A549 (cell line): ENCODE measurements around the gene SYNE2. TPM values are rescaled to one million over a fixed set of nuclear protein-coding genes. Genes with fewer than 3 reads are reported as not detected.

ENCODE experiments used
- ATAC-seq, 2 experiments: fragments of 200-7000 bp in 1 of 2; fragments of >200 bp in 1 of 2; cut with Nextera tagmentation in 1 of 2; cut with Tn5 transposase in 1 of 2; 3 replicates each; pipeline versions ENCODE4 v1.8.0 to v1.9.1; 2018 to 2020; ENCODE audit warnings: mild to moderate bottlenecking in 1 of 2, moderate library complexity in 1 of 2
- CTCF ChIA-PET: fragments of 300-600 bp; sonication (Branson Sonifier 250); formaldehyde crosslinking; extraction: SDS; loops from one replicate; lab custom pipeline; 2021; ENCODE audit warnings: antibody characterized with exemption, inconsistent platforms; lab: Yijun Ruan, JAX
- POLR2A ChIA-PET: fragments of 350-600 bp; formaldehyde crosslinking; extraction: SDS; loops from one replicate; lab custom pipeline; 2021; ENCODE audit warnings: antibody characterized with exemption, inconsistent platforms; lab: Yijun Ruan, JAX
- DNase-seq, 2 experiments: peaks; one replicate each; pipeline versions ENCODE4 v3.0.0 to v3.0.0-alpha.2; 2011 to 2016; ENCODE audit warnings: low read depth in 1 of 2, low spot score in 1 of 2
- FAIRE-seq: peaks from 2 replicates; lab custom pipeline; 2011; peaks lifted over from hg19 to GRCh38; lab: Jason Lieb, UNC
- H3K27ac ChIP-seq, 2 experiments: fragments of >200 bp; sonication (Bioruptor Twin); formaldehyde crosslinking; 3 replicates each; pipeline ENCODE4 v1.5.1; 2016 to 2017
- H3K4me1 ChIP-seq: fragments of >200 bp; sonication (Bioruptor Twin); formaldehyde crosslinking; 3 replicates; pipeline ENCODE4 v1.6.1; 2016
- H3K4me2 ChIP-seq: fragments of >200 bp; sonication (Bioruptor Twin); formaldehyde crosslinking; 3 replicates; pipeline ENCODE4 v1.6.1; 2016
- H3K4me3 ChIP-seq: fragments of >200 bp; sonication (Bioruptor Twin); formaldehyde crosslinking; 3 replicates; pipeline ENCODE4 v1.5.1; 2016
- H3K9me3 ChIP-seq: fragments of >200 bp; sonication (Bioruptor Twin); formaldehyde crosslinking; 3 replicates; pipeline ENCODE4 v1.6.1; 2016
- CEBPB ChIP-seq, 2 experiments: fragments of >200 bp in 1 of 2; sonication (Bioruptor Twin) in 1 of 2; formaldehyde crosslinking in 1 of 2; IDR thresholded peaks; 2 replicates each; pipeline ENCODE4 v1.6.1; 2012 to 2016
- EHF ChIP-seq: fragments of 250-450 bp; sonication (Bioruptor Pico); IDR thresholded peaks from 2 replicates; pipeline ENCODE4 v1.5.0; 2020; ENCODE audit warnings: mild to moderate bottlenecking
- EP300 ChIP-seq, 2 experiments: fragments of >200 bp; sonication (Bioruptor Twin); formaldehyde crosslinking; IDR thresholded peaks; 2 replicates in 1 of 2; 3 replicates in 1 of 2; pipeline ENCODE4 v1.6.1; 2016 to 2017
- FOSL2 ChIP-seq, 2 experiments: fragments of 450-650 bp in 1 of 2; fragments of >200 bp in 1 of 2; sonication (Bioruptor Twin) in 1 of 2; formaldehyde crosslinking; IDR thresholded peaks; 2 replicates each; pipeline versions ENCODE4 v1.5.0 to v1.6.1; 2016 to 2020; ENCODE audit warnings: mild to moderate bottlenecking in 1 of 2, moderate library complexity in 1 of 2
- FOXS1 ChIP-seq: fragments of 250-450 bp; sonication (Bioruptor Pico); IDR thresholded peaks from 2 replicates; pipeline ENCODE4 v1.5.0; 2020; ENCODE audit warnings: mild to moderate bottlenecking, moderate library complexity
- GATA3 ChIP-seq: IDR thresholded peaks from 2 replicates; pipeline ENCODE4 v1.6.1; 2012; ENCODE audit warnings: borderline replicate concordance
- HDAC2 ChIP-seq: fragments of 200-600 bp; sonication (generic); IDR thresholded peaks from 2 replicates; pipeline ENCODE4 v1.6.1; 2016
- HOXA7 ChIP-seq: fragments of 250-450 bp; sonication (Bioruptor Pico); IDR thresholded peaks from 2 replicates; pipeline ENCODE4 v1.5.0; 2020; ENCODE audit warnings: mild to moderate bottlenecking, moderate library complexity
- HOXB13 ChIP-seq: fragments of 250-450 bp; sonication (Bioruptor Pico); IDR thresholded peaks from 2 replicates; pipeline ENCODE4 v1.5.0; 2020; ENCODE audit warnings: low read depth, mild to moderate bottlenecking, moderate library complexity
- JUN ChIP-seq, 2 experiments: fragments of >200 bp; sonication (Bioruptor Twin); formaldehyde crosslinking; IDR thresholded peaks; 2 replicates in 1 of 2; 3 replicates in 1 of 2; pipeline ENCODE4 v1.6.1; 2016 to 2017
- JUNB ChIP-seq: fragments of >200 bp; sonication (Bioruptor Twin); formaldehyde crosslinking; IDR thresholded peaks from 2 replicates; pipeline ENCODE4 v1.6.1; 2016
- MYC ChIP-seq: IDR thresholded peaks from 2 replicates; pipeline ENCODE4 v1.6.1; 2012; ENCODE audit warnings: mild to moderate bottlenecking, inconsistent platforms, low read length, improper control_type of control experiment, borderline replicate concordance
- NFE2L2 ChIP-seq: fragments of 150-350 bp; conservative IDR thresholded peaks from 2 replicates; pipeline ENCODE4 v1.6.1; 2014; ENCODE audit warnings: low read length
- NPAS2 ChIP-seq: fragments of 250-450 bp; sonication (Bioruptor Pico); IDR thresholded peaks from 2 replicates; pipeline ENCODE4 v1.8.0; 2022; ENCODE audit warnings: mild to moderate bottlenecking, moderate library complexity, borderline replicate concordance
- POLR2AphosphoS2 ChIP-seq: conservative IDR thresholded peaks from 2 replicates; pipeline ENCODE4 v1.6.1; 2012; ENCODE audit warnings: low read length, improper control_type of control experiment, inconsistent platforms
- RAD21 ChIP-seq, 2 experiments: fragments of >200 bp in 1 of 2; sonication (Bioruptor Twin) in 1 of 2; formaldehyde crosslinking in 1 of 2; IDR thresholded peaks in 1 of 2; conservative IDR thresholded peaks in 1 of 2; 2 replicates in 1 of 2; 3 replicates in 1 of 2; pipeline ENCODE4 v1.6.1; 2012 to 2018; ENCODE audit warnings: inconsistent platforms in 1 of 2
- RCOR1 ChIP-seq: fragments of 150-350 bp; IDR thresholded peaks from 2 replicates; pipeline ENCODE4 v1.6.1; 2014; ENCODE audit warnings: antibody characterized with exemption, low read length, low read depth
- RNF2 ChIP-seq: fragments of 200-600 bp; sonication (generic); IDR thresholded peaks from 2 replicates; pipeline ENCODE4 v1.6.1; 2016; ENCODE audit warnings: low read depth, mild to moderate bottlenecking, antibody characterized with exemption, moderate library complexity, borderline replicate concordance
- SMC3 ChIP-seq: fragments of >200 bp; sonication (Bioruptor Twin); formaldehyde crosslinking; IDR thresholded peaks from 3 replicates; pipeline ENCODE4 v1.6.1; 2018; ENCODE audit warnings: inconsistent platforms
- TFCP2L1 ChIP-seq: fragments of 250-450 bp; sonication (Bioruptor Pico); IDR thresholded peaks from 2 replicates; pipeline ENCODE4 v1.5.0; 2021; ENCODE audit warnings: mild to moderate bottlenecking
- ZFP36 ChIP-seq: fragments of 450-650 bp; IDR thresholded peaks from 2 replicates; pipeline ENCODE4 v1.6.1; 2014; ENCODE audit warnings: borderline replicate concordance; ENCODE audit not compliant: partially characterized antibody
- ZNF302 ChIP-seq: fragments of 250-450 bp; sonication (Bioruptor Pico); IDR thresholded peaks from 2 replicates; pipeline ENCODE4 v1.9.0; 2021; ENCODE audit warnings: inconsistent platforms, mild to moderate bottlenecking, moderate library complexity
- ZSCAN20 ChIP-seq: fragments of 250-450 bp; sonication (Bioruptor Pico); IDR thresholded peaks from 2 replicates; pipeline ENCODE4 v1.8.0; 2022; ENCODE audit warnings: mild to moderate bottlenecking, moderate library complexity
- WGBS: methylation state at CpG from one replicate; pipeline ENCODE4 v1.1.6; 2017; ENCODE audit errors: missing lambda C conversion rate; 5-methylcytosine and 5-hydroxymethylcytosine counted together
- polyA plus RNA-seq, 4 experiments: library from polyadenylated mRNA; depleted of rRNA in 3 of 4; stranded (reverse); fragments of >200 nt; fragmentation: RNase III in 1 of 4; extraction: RNeasy Plus Mini Kit Qiagen cat#74134 plus additional on column Dnase treatment in 1 of 4; gene quantifications; 2 replicates in 3 of 4; 3 replicates in 1 of 4; pipeline ENCODE4 v1.2.3, GENCODE V29; 2011 to 2017
- TF ChIP-seq, protein P1 (sequence below): IDR thresholded peaks from 2 replicates; pipeline ENCODE4 v1.6.1; 2012; ENCODE audit warnings: low read depth, borderline replicate concordance
- TF ChIP-seq, protein P2 (sequence below): IDR thresholded peaks from 2 replicates; pipeline ENCODE4 v1.6.1; 2012
- TF ChIP-seq, protein P3 (sequence below): fragments of 150-350 bp; IDR thresholded peaks from 2 replicates; pipeline ENCODE4 v1.6.1; 2014; ENCODE audit warnings: low read depth, mild to moderate bottlenecking, low read length

The SYNE2 gene
- polyA plus RNA-seq, 2 of the 4 experiments (the other 2 are of a cell fraction) = 3.4 to 11.3 TPM

- Histone ChIP-seq H3K4me3 (no peak overlapping the region), H3K4me2 (peak overlapping the region; percentile 55)
- WGBS = 17% methylated on average over 5 of the region's 5 CpGs
- FAIRE-seq = no peak
- TF ChIP-seq, protein P1, sequence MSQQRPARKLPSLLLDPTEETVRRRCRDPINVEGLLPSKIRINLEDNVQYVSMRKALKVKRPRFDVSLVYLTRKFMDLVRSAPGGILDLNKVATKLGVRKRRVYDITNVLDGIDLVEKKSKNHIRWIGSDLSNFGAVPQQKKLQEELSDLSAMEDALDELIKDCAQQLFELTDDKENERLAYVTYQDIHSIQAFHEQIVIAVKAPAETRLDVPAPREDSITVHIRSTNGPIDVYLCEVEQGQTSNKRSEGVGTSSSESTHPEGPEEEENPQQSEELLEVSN = 0 out of 2 replicates have a peak, but pooled peaks have one; percentile 23
- TF ChIP-seq CEBPB (IDR thresholded peaks at IDR 0.05) = peak; percentile 56 to 81; a peak in 3 of 4 replicates
- 0 out of 2 replicates have a peak, but pooled peaks have one; percentile 56 for TF ChIP-seq HOXB13
- TF ChIP-seq GATA3 = no peak
- TF ChIP-seq, protein P2, sequence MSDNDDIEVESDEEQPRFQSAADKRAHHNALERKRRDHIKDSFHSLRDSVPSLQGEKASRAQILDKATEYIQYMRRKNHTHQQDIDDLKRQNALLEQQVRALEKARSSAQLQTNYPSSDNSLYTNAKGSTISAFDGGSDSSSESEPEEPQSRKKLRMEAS = peak; percentile 69
- TF ChIP-seq MYC = peak; percentile 68; the same call in 1 of the 2 replicates
- no peak for TF ChIP-seq FOSL2 (IDR thresholded peaks at IDR 0.05)
- peak; percentile 74 for TF ChIP-seq FOSL2 (CRISPR knock-in tag; IDR thresholded peaks at IDR 0.05)
- TF ChIP-seq FOXS1 (CRISPR knock-in tag) = 0 out of 2 replicates have a peak, but pooled peaks have one; percentile 41
- no peak for TF ChIP-seq HOXA7 (CRISPR knock-in tag)
- TF ChIP-seq JUNB = peak; percentile 65
- TF ChIP-seq NPAS2 = no peak
- TF ChIP-seq JUN (IDR thresholded peaks at IDR 0.05) = peak; percentile 36 to 77; a peak in 2 of 5 replicates
- TF ChIP-seq SMC3 = peak; percentile 35; the same call in 1 of the 3 replicates
- TF ChIP-seq TFCP2L1 (CRISPR knock-in tag) = no peak
- TF ChIP-seq RAD21 (conservative IDR thresholded peaks at IDR 0.05 in 1 of 2, IDR thresholded peaks at IDR 0.05 in 1 of 2) = peak in 1 of 2 experiments; percentile 36; a peak in 1 of 5 replicates
- TF ChIP-seq EP300 (IDR thresholded peaks at IDR 0.05) = peak in 1 of 2 experiments; percentile 55; a peak in 1 of 5 replicates
- TF ChIP-seq HDAC2 = no peak
- TF ChIP-seq ZSCAN20 (CRISPR knock-in tag) = no peak
- TF ChIP-seq, all 56 proteins: peak for 12
- ATAC-seq = peak; percentile 93 to 97
- ChIA-PET POLR2A (no interaction called here), CTCF (interaction anchor here (0.6 to 1.7 kb wide), 4 partner anchors 20 to 70 kb away, joined by 3 read pairs; no protein-coding TSS in a partner anchor)
- peaks cover 21% of the 10 kb centered on the region for H3K4me1 ChIP-seq
- H3K27ac ChIP-seq = peak overlapping the region; percentile 67 to 75
- DNase-seq = peak; percentile 52 to 88
- no peaks in the 10 kb centered on the region for H3K9me3 ChIP-seq
Measured at GRCh38 chr14:63922696-63923421, 70.1 kb downstream of the SYNE2 start.

DNA sequence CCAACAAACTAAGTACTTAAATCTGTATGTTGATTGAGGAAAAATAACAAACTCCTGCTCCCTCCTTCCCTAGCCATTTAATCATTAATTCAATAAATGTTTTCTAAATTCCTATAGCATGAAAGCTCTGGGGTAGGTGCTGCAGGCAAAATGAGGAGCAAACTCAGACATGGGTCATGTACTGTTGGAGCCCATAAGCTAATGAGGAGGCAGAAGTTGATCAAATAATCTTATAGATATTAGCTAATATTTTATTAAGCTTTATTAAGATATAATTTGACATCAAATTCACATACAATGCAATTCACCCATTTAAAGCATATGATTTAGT, 70.6 kb downstream of the SYNE2 start:
- CTCF ChIA-PET = interaction anchor here (0.6 to 1.7 kb wide), 4 partner anchors 20 to 69 kb away, joined by 3 read pairs; no protein-coding TSS in a partner anchor
- Histone ChIP-seq H3K4me3 (no peak overlapping the region), H3K4me1 (peaks cover 21% of the 10 kb centered on the region), H3K4me2 (peak overlapping the region; percentile 55)
- no peak for FAIRE-seq
- TF ChIP-seq ZNF302 (CRISPR knock-in tag) (no peak), JUNB (peak; percentile 6; the same call in 1 of the 2 replicates), RAD21 (conservative IDR thresholded peaks at IDR 0.05 in 1 of 2, IDR thresholded peaks at IDR 0.05 in 1 of 2) (0 out of 5 replicates have a peak, but pooled peaks of 1 of the 2 experiments have one; percentile 9)
- TF ChIP-seq, all 56 proteins: peak for 2
- DNase-seq (no peak), ATAC-seq (peak; percentile 63 to 70)
- Histone ChIP-seq H3K9me3 (no peaks in the 10 kb centered on the region), H3K27ac (peak overlapping the region; percentile 67 to 75)
- POLR2A ChIA-PET = no interaction called here

DNA sequence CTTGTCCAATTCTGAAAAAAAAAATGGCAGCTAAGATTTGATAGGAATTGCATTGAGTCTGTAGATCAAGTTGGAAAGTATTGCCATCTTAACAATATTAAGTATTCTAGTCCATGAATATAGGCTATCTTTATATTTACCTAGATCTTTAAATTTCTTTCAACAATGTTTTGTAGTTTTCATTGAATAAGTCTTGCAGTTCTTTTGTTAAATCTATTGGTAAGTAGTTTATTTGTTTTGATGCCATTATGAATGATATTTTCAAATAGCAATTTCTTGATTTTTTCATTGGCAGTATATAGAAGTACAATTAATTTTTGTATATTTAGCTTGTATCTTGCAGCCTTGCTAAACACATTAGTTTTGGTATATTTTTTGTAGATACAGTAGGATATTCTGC, 71.6 kb downstream of the SYNE2 start:
- no peak overlapping the region for H3K4me2 ChIP-seq
- no peak overlapping the region for H3K4me3 ChIP-seq
- H3K4me1 ChIP-seq = peaks cover 21% of the 10 kb centered on the region
- FAIRE-seq (no peak), DNase-seq (no peak), ATAC-seq (no peak)
- no peaks in the 10 kb centered on the region for H3K9me3 ChIP-seq
- H3K27ac ChIP-seq = no peak overlapping the region; a peak in 2 of 6 replicates
- ChIA-PET POLR2A (no interaction called here), CTCF (interaction anchor here (1.7 kb wide), 1 partner anchor 33 kb away, joined by 3 read pairs; no protein-coding TSS in a partner anchor)
- TF ChIP-seq, protein P3, sequence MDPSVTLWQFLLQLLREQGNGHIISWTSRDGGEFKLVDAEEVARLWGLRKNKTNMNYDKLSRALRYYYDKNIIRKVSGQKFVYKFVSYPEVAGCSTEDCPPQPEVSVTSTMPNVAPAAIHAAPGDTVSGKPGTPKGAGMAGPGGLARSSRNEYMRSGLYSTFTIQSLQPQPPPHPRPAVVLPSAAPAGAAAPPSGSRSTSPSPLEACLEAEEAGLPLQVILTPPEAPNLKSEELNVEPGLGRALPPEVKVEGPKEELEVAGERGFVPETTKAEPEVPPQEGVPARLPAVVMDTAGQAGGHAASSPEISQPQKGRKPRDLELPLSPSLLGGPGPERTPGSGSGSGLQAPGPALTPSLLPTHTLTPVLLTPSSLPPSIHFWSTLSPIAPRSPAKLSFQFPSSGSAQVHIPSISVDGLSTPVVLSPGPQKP = no peak
- no peak for TF ChIP-seq EHF (CRISPR knock-in tag)
- TF ChIP-seq POLR2AphosphoS2 = no peak
- no peak for TF ChIP-seq NFE2L2
- TF ChIP-seq ZFP36 = no peak
- no peak for TF ChIP-seq RCOR1
- TF ChIP-seq RNF2 = no peak
